H9 (cell line): ENCODE measurements around the gene KCNJ14. TPM values are rescaled to one million over a fixed set of nuclear protein-coding genes. Genes with fewer than 3 reads are reported as not detected.

Experiments
- DNase-seq: peaks from one replicate; pipeline ENCODE4 v3.0.0-alpha.2; 2017
- H2AFZ ChIP-seq: one replicate; pipeline ENCODE4 v1.6.1; 2013; ENCODE audit warnings: mild to moderate bottlenecking, low read length, control low read depth, moderate library complexity
- H2AK5ac ChIP-seq: 2 replicates; pipeline ENCODE4 v1.6.1; 2013; ENCODE audit warnings: low read length, control low read depth, mixed read lengths; ENCODE audit not compliant: insufficient read length
- H2BK120ac ChIP-seq: one replicate; pipeline ENCODE4 v1.6.1; 2013; ENCODE audit warnings: low read depth, mild to moderate bottlenecking, low read length, control low read depth, inconsistent platforms; ENCODE audit not compliant: poor library complexity, severe bottlenecking
- H2BK12ac ChIP-seq: 2 replicates; pipeline ENCODE4 v1.6.1; 2013; ENCODE audit warnings: low read length, control low read depth, mixed read lengths, low read depth; ENCODE audit not compliant: insufficient read length
- H2BK15ac ChIP-seq: 2 replicates; pipeline ENCODE4 v1.6.1; 2013; ENCODE audit warnings: low read depth, low read length, control low read depth
- H2BK20ac ChIP-seq: one replicate; pipeline ENCODE4 v1.6.1; 2013; ENCODE audit warnings: low read depth, mild to moderate bottlenecking, low read length, control low read depth, inconsistent platforms; ENCODE audit not compliant: poor library complexity, severe bottlenecking
- H2BK5ac ChIP-seq: 2 replicates; pipeline ENCODE4 v1.6.1; 2013; ENCODE audit warnings: low read length, control low read depth, mixed read lengths; ENCODE audit not compliant: insufficient read length
- H3K14ac ChIP-seq: 2 replicates; pipeline ENCODE4 v1.6.1; 2013; ENCODE audit warnings: low read length, control low read depth; ENCODE audit not compliant: insufficient read depth
- H3K18ac ChIP-seq: 2 replicates; pipeline ENCODE4 v1.6.1; 2013; ENCODE audit warnings: low read depth, mild to moderate bottlenecking, mixed read lengths, low read length, control low read depth; ENCODE audit not compliant: insufficient read length
- H3K23ac ChIP-seq: 2 replicates; pipeline ENCODE4 v1.6.1; 2013; ENCODE audit warnings: low read length, control low read depth, mixed read lengths, low read depth; ENCODE audit not compliant: insufficient read length
- H3K23me2 ChIP-seq: 2 replicates; pipeline ENCODE4 v1.6.1; 2013; ENCODE audit warnings: low read depth, mild to moderate bottlenecking, mixed read lengths, low read length, control low read depth; ENCODE audit not compliant: insufficient read length, poor library complexity, severe bottlenecking
- H3K27ac ChIP-seq: 2 replicates; pipeline ENCODE4 v1.5.1; 2013; ENCODE audit warnings: low read length, control low read depth, mixed read lengths, low read depth; ENCODE audit not compliant: insufficient read length
- H3K27me3 ChIP-seq: 2 replicates; pipeline ENCODE4 v1.6.1; 2013; ENCODE audit warnings: low read length, control low read depth, inconsistent platforms; ENCODE audit not compliant: insufficient read depth
- H3K4ac ChIP-seq: 2 replicates; pipeline ENCODE4 v1.6.1; 2013; ENCODE audit warnings: low read depth, mild to moderate bottlenecking, control low read depth, inconsistent platforms, low read length, moderate library complexity
- H3K4me1 ChIP-seq: 2 replicates; pipeline ENCODE4 v1.6.1; 2013; ENCODE audit warnings: low read length, control low read depth, inconsistent platforms; ENCODE audit not compliant: insufficient read depth
- H3K4me2 ChIP-seq: 2 replicates; pipeline ENCODE4 v1.6.1; 2013; ENCODE audit warnings: low read length, control low read depth, mixed read lengths; ENCODE audit not compliant: insufficient read length, insufficient read depth
- H3K56ac ChIP-seq: 2 replicates; pipeline ENCODE4 v1.6.1; 2013; ENCODE audit warnings: low read depth, mild to moderate bottlenecking, mixed read lengths, low read length, control low read depth; ENCODE audit not compliant: insufficient read length
- H3K79me1 ChIP-seq: 2 replicates; pipeline ENCODE4 v1.6.1; 2013; ENCODE audit warnings: low read depth, mild to moderate bottlenecking, moderate library complexity, low read length, control low read depth, inconsistent platforms; ENCODE audit not compliant: insufficient read depth, poor library complexity, severe bottlenecking
- H3K79me2 ChIP-seq: 2 replicates; pipeline ENCODE4 v1.6.1; 2013; ENCODE audit warnings: low read length, control low read depth, inconsistent platforms; ENCODE audit not compliant: insufficient read depth
- H3K9ac ChIP-seq: 2 replicates; pipeline ENCODE4 v1.6.1; 2013; ENCODE audit warnings: low read length, control low read depth, mixed read lengths; ENCODE audit not compliant: insufficient read length; ENCODE audit errors: extremely low read depth
- H3K9me3 ChIP-seq: one replicate; pipeline ENCODE4 v1.6.1; 2013; ENCODE audit warnings: low read depth, low read length, inconsistent platforms; ENCODE audit not compliant: control insufficient read depth
- H3T11ph ChIP-seq: one replicate; pipeline ENCODE4 v1.6.1; 2013; ENCODE audit warnings: mild to moderate bottlenecking, low read length, control low read depth, inconsistent platforms
- H4K20me1 ChIP-seq: one replicate; pipeline ENCODE4 v1.6.1; 2013; ENCODE audit not compliant: control insufficient read depth, insufficient read length, insufficient read depth
- H4K5ac ChIP-seq: 2 replicates; pipeline ENCODE4 v1.6.1; 2013; ENCODE audit warnings: low read depth, mild to moderate bottlenecking, mixed read lengths, low read length, control low read depth; ENCODE audit not compliant: insufficient read length
- H4K8ac ChIP-seq: replicated peaks from 2 replicates; pipeline ENCODE4 v1.6.1; 2013; ENCODE audit warnings: low read length, control low read depth, mixed read lengths, low read depth; ENCODE audit not compliant: insufficient read length
- H4K91ac ChIP-seq: 2 replicates; pipeline ENCODE4 v1.6.1; 2013; ENCODE audit warnings: low read depth, mild to moderate bottlenecking, moderate library complexity, mixed read lengths, low read length, control low read depth; ENCODE audit not compliant: insufficient read length
- H3K27ac Mint-ChIP-seq, 3 experiments: 2 replicates in 2 of 3; 3 replicates in 1 of 3; pipeline ENCODE4 v1.8.0; 2020 to 2021; ENCODE audit warnings: mixed read lengths in 3 of 3, mild to moderate bottlenecking in 1 of 3, moderate library complexity in 1 of 3
- H3K27me3 Mint-ChIP-seq: 2 replicates; pipeline ENCODE4 v1.8.0; 2021; ENCODE audit warnings: low read depth, mild to moderate bottlenecking, moderate library complexity, mixed read lengths
- H3K36me3 Mint-ChIP-seq, 3 experiments: 2 replicates in 2 of 3; 3 replicates in 1 of 3; pipeline ENCODE4 v1.8.0; 2020 to 2021; ENCODE audit warnings: low read depth in 3 of 3, mixed read lengths in 3 of 3; ENCODE audit not compliant: insufficient read depth in 1 of 3
- H3K4me1 Mint-ChIP-seq, 2 experiments: 2 replicates each; pipeline ENCODE4 v1.8.0; 2020; ENCODE audit warnings: mixed read lengths in 2 of 2
- H3K4me3 Mint-ChIP-seq, 2 experiments: 2 replicates in 1 of 2; 3 replicates in 1 of 2; pipeline ENCODE4 v1.8.0; 2020 to 2021; ENCODE audit warnings: mild to moderate bottlenecking in 2 of 2, mixed read lengths in 2 of 2, moderate library complexity in 1 of 2
- H3K9me3 Mint-ChIP-seq, 2 experiments: 2 replicates in 1 of 2; 3 replicates in 1 of 2; pipeline ENCODE4 v1.8.0; 2020; ENCODE audit warnings: mild to moderate bottlenecking in 2 of 2, mixed read lengths in 2 of 2, moderate library complexity in 1 of 2
- WGBS: extraction: QIAGEN DNeasy Blood & Tissue Kit; methylation state at CpG from one replicate; pipeline ENCODE4 v1.1.7; 2013; ENCODE audit warnings: missing lambda C conversion rate, low lambda C conversion rate, mixed read lengths; ENCODE audit not compliant: insufficient read length; ENCODE audit errors: extremely low coverage; 5-methylcytosine and 5-hydroxymethylcytosine counted together
- total RNA-seq: library from RNA; stranded (reverse); gene quantifications from 2 replicates; pipeline ENCODE4 v1.2.1, GENCODE V29; 2021
- TF ChIP-seq, protein P1 (sequence below): fragments of 200-600 bp; sonication (generic); conservative IDR thresholded peaks from 3 replicates; pipeline ENCODE4 v1.8.0; 2021; ENCODE audit warnings: antibody characterized with exemption, mild to moderate bottlenecking

Gene KCNJ14
- total RNA-seq, 1 experiment from 2014 or later: 1.2 TPM

DNA sequence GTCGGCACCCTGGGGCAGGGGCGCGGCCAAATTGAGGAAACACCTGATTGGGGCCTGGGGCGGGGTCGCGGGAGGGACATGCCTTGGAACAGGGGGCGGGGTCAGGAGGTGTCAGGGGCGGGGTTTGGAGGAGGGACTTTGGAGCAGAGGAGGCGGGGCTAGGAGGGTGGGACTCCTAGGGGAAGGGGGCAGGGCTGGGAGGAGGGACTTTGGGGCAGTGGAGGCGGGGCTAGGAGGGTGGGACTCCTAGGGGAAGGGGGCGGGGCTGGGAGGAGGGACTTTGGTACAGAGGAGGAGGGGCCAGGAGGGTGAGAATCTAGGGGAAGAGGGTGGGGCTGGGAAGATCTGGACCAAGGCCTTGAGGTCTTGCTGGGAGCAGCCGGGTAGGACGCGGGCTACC lies 40.0 kb upstream of the KCNJ14 start:
- no peak overlapping the region for H2BK5ac ChIP-seq
- H3K4me1 ChIP-seq: peaks cover 3% of the 10 kb centered on the region; the same call in 1 of the 2 replicates
- H3K9me3 ChIP-seq: no peaks in the 10 kb centered on the region
- H2BK15ac ChIP-seq: no peak overlapping the region
- peaks cover 22 to 33% of the 10 kb centered on the region in 2 experiments for H3K4me1 Mint-ChIP-seq
- no peak overlapping the region for H2BK12ac ChIP-seq
- H4K20me1 ChIP-seq: peaks cover 3% of the 10 kb centered on the region
- H4K5ac ChIP-seq: no peak overlapping the region
- peak; percentile 94 for DNase-seq
- no peak overlapping the region for H3K9ac ChIP-seq
- WGBS: no CpG with 5 or more reads among the region's 14 CpGs
- no peak overlapping the region for H3K56ac ChIP-seq
- TF ChIP-seq, protein P1, sequence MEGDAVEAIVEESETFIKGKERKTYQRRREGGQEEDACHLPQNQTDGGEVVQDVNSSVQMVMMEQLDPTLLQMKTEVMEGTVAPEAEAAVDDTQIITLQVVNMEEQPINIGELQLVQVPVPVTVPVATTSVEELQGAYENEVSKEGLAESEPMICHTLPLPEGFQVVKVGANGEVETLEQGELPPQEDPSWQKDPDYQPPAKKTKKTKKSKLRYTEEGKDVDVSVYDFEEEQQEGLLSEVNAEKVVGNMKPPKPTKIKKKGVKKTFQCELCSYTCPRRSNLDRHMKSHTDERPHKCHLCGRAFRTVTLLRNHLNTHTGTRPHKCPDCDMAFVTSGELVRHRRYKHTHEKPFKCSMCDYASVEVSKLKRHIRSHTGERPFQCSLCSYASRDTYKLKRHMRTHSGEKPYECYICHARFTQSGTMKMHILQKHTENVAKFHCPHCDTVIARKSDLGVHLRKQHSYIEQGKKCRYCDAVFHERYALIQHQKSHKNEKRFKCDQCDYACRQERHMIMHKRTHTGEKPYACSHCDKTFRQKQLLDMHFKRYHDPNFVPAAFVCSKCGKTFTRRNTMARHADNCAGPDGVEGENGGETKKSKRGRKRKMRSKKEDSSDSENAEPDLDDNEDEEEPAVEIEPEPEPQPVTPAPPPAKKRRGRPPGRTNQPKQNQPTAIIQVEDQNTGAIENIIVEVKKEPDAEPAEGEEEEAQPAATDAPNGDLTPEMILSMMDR: no peak
- H2AK5ac ChIP-seq: no peak overlapping the region
- H3K79me2 ChIP-seq: no peaks in the 10 kb centered on the region
- H3K27ac ChIP-seq: no peak overlapping the region
- no peaks in the 10 kb centered on the region for H3K23me2 ChIP-seq
- no peak overlapping the region for H2AFZ ChIP-seq
- peak overlapping the region; percentile 80 to 87; a peak in 4 of 5 replicates for H3K4me3 Mint-ChIP-seq
- H3K18ac ChIP-seq: no peak overlapping the region
- peaks cover 0 to 15% (median 9%) of the 10 kb centered on the region in 3 experiments; a peak in 4 of 7 replicates for H3K36me3 Mint-ChIP-seq
- H4K8ac ChIP-seq: no peak overlapping the region
- H3K23ac ChIP-seq: no peak overlapping the region
- no peak overlapping the region for H3K27ac Mint-ChIP-seq
- no peak overlapping the region for H4K91ac ChIP-seq
- H3T11ph ChIP-seq: no peak overlapping the region
- H3K14ac ChIP-seq: no peak overlapping the region
- no peak overlapping the region for H2BK120ac ChIP-seq
- no peak overlapping the region for H3K4me2 ChIP-seq
- H3K27me3 Mint-ChIP-seq: no peaks in the 10 kb centered on the region
- H2BK20ac ChIP-seq: no peak overlapping the region
- no peak overlapping the region for H3K4ac ChIP-seq
- H3K79me1 ChIP-seq: no peaks in the 10 kb centered on the region
- no peaks in the 10 kb centered on the region for H3K9me3 Mint-ChIP-seq
- H3K27me3 ChIP-seq: no peaks in the 10 kb centered on the region
